Activated CD4-positive, CD25-positive, alpha-beta regulatory T cell (primary cell): ENCODE measurements around the gene SAC3D1.

Experiments
- DNase-seq, 4 experiments: peaks; one replicate each; lab custom pipeline; 2025; lab: John Stamatoyannopoulos, UW

SAC3D1 gene

DNA sequence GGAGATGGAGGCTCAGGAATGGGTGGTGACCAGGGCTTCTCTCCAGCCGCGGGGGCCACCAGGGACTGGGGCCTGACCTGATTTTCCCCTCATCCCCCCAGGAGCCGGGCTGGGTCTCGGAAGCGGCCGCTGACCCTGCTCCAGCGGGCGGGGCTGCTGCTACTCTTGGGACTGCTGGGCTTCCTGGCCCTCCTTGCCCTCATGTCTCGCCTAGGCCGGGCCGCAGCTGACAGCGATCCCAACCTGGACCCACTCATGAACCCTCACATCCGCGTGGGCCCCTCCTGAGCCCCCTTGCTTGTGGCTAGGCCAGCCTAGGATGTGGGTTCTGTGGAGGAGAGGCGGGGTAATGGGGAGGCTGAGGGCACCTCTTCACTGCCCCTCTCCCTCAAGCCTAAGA, 46.8 kb downstream of the SAC3D1 start:
- no peak for DNase-seq

DNA sequence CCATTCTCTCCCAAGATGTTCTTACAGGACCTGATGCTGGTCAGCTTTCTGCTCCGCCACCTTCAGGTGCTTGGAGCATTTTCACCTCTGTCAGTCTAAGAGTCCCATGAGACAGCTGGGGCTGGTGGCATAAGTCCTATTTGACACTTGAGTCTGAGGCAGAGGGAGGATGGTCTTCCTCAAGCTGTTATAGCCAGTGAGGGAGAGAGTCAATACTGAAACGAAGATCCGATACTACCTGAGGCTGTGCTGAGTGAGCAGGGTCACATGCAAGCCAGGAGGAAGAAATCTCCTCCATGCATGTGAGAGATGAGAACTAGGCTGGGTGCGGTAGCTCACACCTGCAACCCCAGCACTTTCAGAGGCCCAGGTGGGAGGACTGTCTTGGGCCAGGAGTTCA, 48.6 kb downstream of the SAC3D1 start:
- DNase-seq = no peak

DNA sequence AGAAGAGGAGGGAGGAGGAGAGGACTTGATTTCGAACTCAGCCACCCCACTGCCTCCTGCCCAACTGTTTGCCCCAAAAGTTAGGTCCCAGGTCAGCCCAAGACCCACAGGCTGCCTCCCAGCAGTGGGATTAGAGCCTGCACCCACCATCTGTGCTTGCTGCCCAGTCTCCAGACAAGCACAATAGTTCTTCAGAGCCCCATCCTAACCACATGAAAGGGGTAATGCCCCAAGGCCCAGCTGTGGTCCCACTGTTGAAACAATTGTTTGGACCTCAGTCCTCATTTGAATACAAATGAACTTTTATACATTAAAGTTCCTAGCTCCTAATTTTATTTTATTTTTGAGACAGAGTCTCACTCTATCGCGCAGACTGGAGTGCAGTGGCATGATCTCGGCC, 49.6 kb downstream of the SAC3D1 start:
- DNase-seq = no peak
